H1 (cell line): ENCODE data around the gene TXNRD2. TPM values are rescaled to one million over a fixed set of nuclear protein-coding genes. Genes with fewer than 3 reads are reported as not detected.
A peak's percentile ranks its signal among the peaks of the same experiment; 100 is the strongest.

Experiments
- CTCF ChIA-PET: fragments of 300-600 bp; sonication (Branson Sonifier 250); formaldehyde crosslinking; loops from one replicate; lab custom pipeline; 2021; ENCODE audit not compliant: partially characterized antibody; lab: Charles Lee
- POLR2A ChIA-PET: fragments of 300-600 bp; sonication (Branson Sonifier 250); formaldehyde crosslinking; loops from one replicate; lab custom pipeline; 2021; ENCODE audit warnings: inconsistent platforms; ENCODE audit not compliant: partially characterized antibody; lab: Charles Lee
- DNase-seq, 2 experiments: peaks; one replicate each; pipeline versions ENCODE4 v3.0.0 to v3.0.0-alpha.2; 2010 to 2022; ENCODE audit warnings: low spot score in 2 of 2, low read depth in 1 of 2, mixed read lengths in 1 of 2
- FAIRE-seq: peaks from 2 replicates; lab custom pipeline; 2011; peaks lifted over from hg19 to GRCh38; lab: Jason Lieb, UNC
- H2AFZ ChIP-seq: 2 replicates; pipeline ENCODE4 v1.8.1; 2012; ENCODE audit warnings: low read length, inconsistent platforms
- H2AK5ac ChIP-seq: 2 replicates; pipeline ENCODE4 v1.6.1; 2013; ENCODE audit warnings: low read depth, low read length
- H2BK120ac ChIP-seq: replicated peaks from 2 replicates; pipeline ENCODE3; 2013; ENCODE audit warnings: low read depth, low read length, inconsistent platforms
- H2BK12ac ChIP-seq: 2 replicates; pipeline ENCODE4 v1.6.1; 2013; ENCODE audit warnings: low read depth, low read length
- H2BK15ac ChIP-seq: 2 replicates; pipeline ENCODE4 v1.6.1; 2013; ENCODE audit warnings: low read length
- H2BK20ac ChIP-seq: 2 replicates; pipeline ENCODE4 v1.6.1; 2013; ENCODE audit warnings: low read length
- H2BK5ac ChIP-seq: 2 replicates; pipeline ENCODE4 v1.6.1; 2013; ENCODE audit warnings: low read depth, low read length
- H3K14ac ChIP-seq: 2 replicates; pipeline ENCODE4 v1.6.1; 2013; ENCODE audit warnings: inconsistent platforms; ENCODE audit not compliant: insufficient read length
- H3K18ac ChIP-seq: 2 replicates; pipeline ENCODE4 v1.6.1; 2013; ENCODE audit warnings: low read length; ENCODE audit errors: extremely low read depth
- H3K23ac ChIP-seq: 2 replicates; pipeline ENCODE4 v1.6.1; 2013; ENCODE audit warnings: inconsistent platforms; ENCODE audit not compliant: insufficient read length
- H3K23me2 ChIP-seq: 2 replicates; pipeline ENCODE4 v1.6.1; 2013; ENCODE audit warnings: low read depth, low read length
- H3K27ac ChIP-seq: 2 replicates; pipeline ENCODE4 v1.6.1; 2011; ENCODE audit warnings: low read depth, low read length, inconsistent platforms
- H3K27me3 ChIP-seq, 4 experiments: replicated peaks in 1 of 4; 1 replicate in 1 of 4; 2 replicates in 3 of 4; pipeline versions ENCODE4 v1.6.1 to v1.8.1; 2011 to 2013; ENCODE audit warnings: low read length in 3 of 4, mild to moderate bottlenecking in 3 of 4, inconsistent platforms in 2 of 4, mixed read lengths in 2 of 4, moderate library complexity in 1 of 4; ENCODE audit not compliant: control insufficient read depth in 3 of 4, insufficient read depth in 3 of 4; ENCODE audit errors: extremely low read depth in 1 of 4
- H3K36me3 ChIP-seq, 4 experiments: 2 replicates each; pipeline versions ENCODE4 v1.6.1 to v1.8.1; 2011 to 2013; ENCODE audit warnings: mild to moderate bottlenecking in 4 of 4, low read length in 3 of 4, moderate library complexity in 2 of 4, control low read depth in 1 of 4, inconsistent platforms in 1 of 4; ENCODE audit not compliant: insufficient read depth in 4 of 4, control insufficient read depth in 2 of 4
- H3K4ac ChIP-seq: replicated peaks from 2 replicates; pipeline ENCODE3; 2013; ENCODE audit warnings: low read length, low read depth, mixed read lengths, inconsistent platforms; ENCODE audit not compliant: insufficient read length
- H3K4me1 ChIP-seq, 4 experiments: replicated peaks in 1 of 4; 1 replicate in 1 of 4; 2 replicates in 3 of 4; pipeline versions ENCODE4 v1.6.1 to v1.8.1; 2011 to 2013; ENCODE audit warnings: low read length in 3 of 4, inconsistent platforms in 2 of 4, mixed read lengths in 1 of 4; ENCODE audit not compliant: insufficient read depth in 4 of 4, control insufficient read depth in 3 of 4
- H3K4me2 ChIP-seq, 2 experiments: 2 replicates each; pipeline versions ENCODE4 v1.6.1 to v1.8.1; 2011 to 2013; ENCODE audit warnings: low read depth in 2 of 2, low read length in 2 of 2, control low read depth in 1 of 2, inconsistent platforms in 1 of 2, mild to moderate bottlenecking in 1 of 2; ENCODE audit not compliant: insufficient read depth in 1 of 2
- H3K4me3 ChIP-seq, 4 experiments: fragments of 200-600, 300-600 bp in 1 of 4; sonication (generic), shearing (Covaris generic), sonication (Bioruptor Twin) in 1 of 4; 2 replicates each; pipeline versions ENCODE4 v1.5.1 to v1.8.1; 2011 to 2016; ENCODE audit warnings: low read length in 4 of 4, low read depth in 3 of 4, control low read depth in 2 of 4, inconsistent platforms in 2 of 4, mild to moderate bottlenecking in 2 of 4, mixed read lengths in 1 of 4, moderate library complexity in 1 of 4; ENCODE audit not compliant: insufficient read depth in 2 of 4; ENCODE audit errors: extremely low read depth in 1 of 4
- H3K56ac ChIP-seq: replicated peaks from 2 replicates; pipeline ENCODE3; 2013; ENCODE audit warnings: low read depth, mild to moderate bottlenecking, mixed read lengths, low read length, inconsistent platforms; ENCODE audit not compliant: insufficient read length
- H3K79me1 ChIP-seq: 2 replicates; pipeline ENCODE4 v1.6.1; 2013; ENCODE audit warnings: low read depth, low read length, control low read depth
- H3K79me2 ChIP-seq, 2 experiments: 2 replicates each; pipeline versions ENCODE4 v1.6.1 to v1.8.1; 2012 to 2013; ENCODE audit warnings: low read length in 2 of 2, mild to moderate bottlenecking in 2 of 2, inconsistent platforms in 1 of 2; ENCODE audit not compliant: insufficient read depth in 2 of 2, control insufficient read depth in 1 of 2
- H3K9ac ChIP-seq, 4 experiments: replicated peaks in 1 of 4; 1 replicate in 1 of 4; 2 replicates in 3 of 4; pipeline versions ENCODE4 v1.6.1 to v1.8.1; 2011 to 2013; ENCODE audit warnings: low read depth in 3 of 4, low read length in 3 of 4, control low read depth in 2 of 4, mild to moderate bottlenecking in 2 of 4, moderate library complexity in 2 of 4, inconsistent platforms in 1 of 4; ENCODE audit errors: extremely low read depth in 1 of 4
- H3K9me3 ChIP-seq, 2 experiments: 2 replicates each; pipeline versions ENCODE4 v1.6.1 to v1.8.1; 2012 to 2013; ENCODE audit warnings: mild to moderate bottlenecking in 2 of 2, moderate library complexity in 2 of 2, control low read depth in 1 of 2, inconsistent platforms in 1 of 2, low read depth in 1 of 2, low read length in 1 of 2, mixed read lengths in 1 of 2; ENCODE audit not compliant: insufficient read depth in 2 of 2
- H4K20me1 ChIP-seq, 2 experiments: replicated peaks in 1 of 2; 2 replicates each; pipeline versions ENCODE3 to v1.8.1; 2011 to 2013; ENCODE audit warnings: inconsistent platforms in 2 of 2, low read length in 2 of 2, mild to moderate bottlenecking in 1 of 2; ENCODE audit not compliant: insufficient read depth in 2 of 2, control insufficient read depth in 1 of 2
- H4K5ac ChIP-seq: 2 replicates; pipeline ENCODE4 v1.6.1; 2013; ENCODE audit warnings: low read length, low read depth, mixed read lengths, inconsistent platforms; ENCODE audit not compliant: insufficient read length
- H4K8ac ChIP-seq: 2 replicates; pipeline ENCODE4 v1.8.0; 2013; ENCODE audit warnings: mild to moderate bottlenecking, moderate library complexity, low read length, inconsistent platforms; ENCODE audit not compliant: insufficient read depth; ENCODE audit errors: extremely low read depth
- H4K91ac ChIP-seq: replicated peaks from 2 replicates; pipeline ENCODE3; 2013; ENCODE audit warnings: low read length, mixed read lengths, inconsistent platforms; ENCODE audit not compliant: insufficient read length
- ATF2 ChIP-seq: IDR thresholded peaks from 2 replicates; pipeline ENCODE4 v1.6.1; 2012; ENCODE audit warnings: low read length, inconsistent platforms
- NANOG ChIP-seq: IDR thresholded peaks from 2 replicates; pipeline ENCODE4 v1.6.1; 2011; ENCODE audit warnings: low read length, low read depth, mild to moderate bottlenecking, inconsistent platforms; ENCODE audit not compliant: insufficient read depth, poor library complexity, severe bottlenecking
- POLR2AphosphoS5 ChIP-seq: IDR thresholded peaks from 2 replicates; pipeline ENCODE4 v1.6.1; 2011; ENCODE audit warnings: low read depth, low read length
- SAP30 ChIP-seq: fragments of 300-600 bp; sonication (generic); IDR thresholded peaks from 2 replicates; pipeline ENCODE4 v1.7.1; 2012; ENCODE audit warnings: low read length, moderate library complexity, mild to moderate bottlenecking, inconsistent platforms; ENCODE audit not compliant: insufficient read depth, insufficient replicate concordance
- WGBS, 2 experiments: shearing (Covaris generic) in 1 of 2; methylation state at CpG; one replicate each; pipeline versions ENCODE4 v1.1.6 to v1.1.7; 2013 to 2015; ENCODE audit warnings: low lambda C conversion rate in 2 of 2, mixed read lengths in 2 of 2, inconsistent platforms in 1 of 2, low coverage in 1 of 2, missing lambda C conversion rate in 1 of 2; ENCODE audit not compliant: insufficient replicate concordance in 2 of 2, insufficient coverage in 1 of 2, insufficient read length in 1 of 2; ENCODE audit errors: extremely low coverage in 1 of 2, missing lambda C conversion rate in 1 of 2; 5-methylcytosine and 5-hydroxymethylcytosine counted together
- polyA plus RNA-seq, 7 experiments: library from polyadenylated mRNA; depleted of rRNA in 3 of 7; stranded (reverse) in 5 of 7; unstranded in 2 of 7; fragments of >200 nt in 5 of 7; fragments of 200-250 nt in 2 of 7; gene quantifications; 1 replicate in 5 of 7; 2 replicates in 1 of 7; 4 replicates in 1 of 7; pipeline versions ENCODE4 v1.2.1 to v1.2.3, GENCODE V29; 2011 to 2013; ENCODE audit warnings: missing spikeins in 2 of 7, mixed read lengths in 2 of 7
- total RNA-seq: library from RNA; stranded (reverse); fragmentation: NEBNext Ultra II Directional; extraction: Animal tissue kit (Norgen Biotek cat#: 25700); gene quantifications from 2 replicates; pipeline ENCODE4 v1.2.1, GENCODE V29; 2021

The TXNRD2 gene
- total and polyA plus RNA-seq, 2 of the 8 experiments (the other 6 are each of a cell fraction or from before 2014, with no cell fraction given) = 14.8 to 21.9 TPM

- ChIA-PET POLR2A (no interaction called here), CTCF (interaction anchor here (1.0 to 10.9 kb wide), 5 partner anchors 19 to 184 kb away, joined by 3 to 145 read pairs (median 5); no protein-coding TSS in a partner anchor)
- no peak overlapping the region for H2BK20ac ChIP-seq
- no peaks in the 10 kb centered on the region for H3K79me2 ChIP-seq
- no peaks in the 10 kb centered on the region for H3K4me1 ChIP-seq
- no peak overlapping the region for H3K9ac ChIP-seq
- H4K20me1 ChIP-seq = no peaks in the 10 kb centered on the region
- H3K56ac ChIP-seq = no peak overlapping the region
- WGBS, 2 experiments = 92% methylated on average over 13 of the region's 13 CpGs; no CpG with 5 or more reads in 1 of the 2 experiments
- H2BK120ac ChIP-seq = no peak overlapping the region
- no peaks in the 10 kb centered on the region for H3K23me2 ChIP-seq
- H3K27ac ChIP-seq = no peak overlapping the region
- H3K23ac ChIP-seq = no peak overlapping the region
- no peak overlapping the region for H4K5ac ChIP-seq
- H3K18ac ChIP-seq = no peak overlapping the region
- H3K4me3 ChIP-seq = no peak overlapping the region
- H3K36me3 ChIP-seq = no peaks in the 10 kb centered on the region
- H3K27me3 ChIP-seq = no peaks in the 10 kb centered on the region; a peak in 1 of 7 replicates
- H4K91ac ChIP-seq = no peak overlapping the region
- H2AFZ ChIP-seq = no peak overlapping the region
- no peak for FAIRE-seq
- H3K4ac ChIP-seq = no peak overlapping the region
- DNase-seq = no peak
- TF ChIP-seq POLR2AphosphoS5 (no peak), NANOG (no peak), ATF2 (no peak), SAP30 (no peak)
- no peak overlapping the region for H4K8ac ChIP-seq
- H3K79me1 ChIP-seq = no peaks in the 10 kb centered on the region; the same call in 1 of the 2 replicates
- H3K9me3 ChIP-seq = no peaks in the 10 kb centered on the region
- 0 out of 2 replicates have a peak overlapping the region, but pooled peaks have one; percentile 81 for H2BK15ac ChIP-seq
- no peak overlapping the region for H3K14ac ChIP-seq
- no peak overlapping the region for H3K4me2 ChIP-seq
- H2AK5ac ChIP-seq = no peak overlapping the region
- H2BK5ac ChIP-seq = no peak overlapping the region
- no peak overlapping the region for H2BK12ac ChIP-seq
Measured at GRCh38 chr22:19915287-19915954, 26.2 kb downstream of the TXNRD2 start.
